IMR-90 (cell line): Measurements from ENCODE around the gene SAMSN1.

Experiments
- BHLHE40 ChIP-seq: fragments of 150-350 bp; IDR thresholded peaks from 2 replicates; pipeline ENCODE4 v1.6.1; 2016; ENCODE audit warnings: mild to moderate bottlenecking, low read depth, low read length
- CHD1 ChIP-seq: IDR thresholded peaks from 2 replicates; pipeline ENCODE4 v1.6.1; 2012; ENCODE audit warnings: low read depth, low read length, improper control_type of control experiment
- FOS ChIP-seq: fragments of 150-350 bp; IDR thresholded peaks from 2 replicates; pipeline ENCODE4 v1.6.1; 2016; ENCODE audit warnings: low read depth, low read length
- MAFK ChIP-seq: IDR thresholded peaks from 2 replicates; pipeline ENCODE4 v1.6.1; 2012; ENCODE audit warnings: low read depth, low read length, improper control_type of control experiment
- MAZ ChIP-seq: IDR thresholded peaks from 2 replicates; pipeline ENCODE4 v1.6.1; 2012; ENCODE audit warnings: low read depth, mild to moderate bottlenecking, low read length, improper control_type of control experiment, moderate library complexity, borderline replicate concordance
- POLR2A ChIP-seq: IDR thresholded peaks from 2 replicates; pipeline ENCODE4 v1.6.1; 2012; ENCODE audit warnings: mild to moderate bottlenecking, low read depth, low read length
- RAD21 ChIP-seq: IDR thresholded peaks from 2 replicates; pipeline ENCODE4 v1.6.1; 2012; ENCODE audit warnings: low read length, improper control_type of control experiment
- RFX5 ChIP-seq: IDR thresholded peaks from 2 replicates; pipeline ENCODE4 v1.8.0; 2012; ENCODE audit warnings: low read depth, mild to moderate bottlenecking, low read length, moderate library complexity
- TF ChIP-seq, protein P1 (sequence below): conservative IDR thresholded peaks from 2 replicates; pipeline ENCODE4 v1.5.1; 2012; ENCODE audit warnings: mild to moderate bottlenecking, low read depth, low read length, improper control_type of control experiment
- TF ChIP-seq, protein P2 (sequence below): fragments of 150-350 bp; IDR thresholded peaks from 2 replicates; pipeline ENCODE4 v1.6.1; 2017; ENCODE audit warnings: mild to moderate bottlenecking, antibody characterized with exemption, low read length, low read depth
- TF ChIP-seq, protein P3 (sequence below): fragments of 150-350 bp; IDR thresholded peaks from 2 replicates; pipeline ENCODE4 v1.6.1; 2016; ENCODE audit warnings: low read depth, mild to moderate bottlenecking, low read length, moderate library complexity, borderline replicate concordance

DNA sequence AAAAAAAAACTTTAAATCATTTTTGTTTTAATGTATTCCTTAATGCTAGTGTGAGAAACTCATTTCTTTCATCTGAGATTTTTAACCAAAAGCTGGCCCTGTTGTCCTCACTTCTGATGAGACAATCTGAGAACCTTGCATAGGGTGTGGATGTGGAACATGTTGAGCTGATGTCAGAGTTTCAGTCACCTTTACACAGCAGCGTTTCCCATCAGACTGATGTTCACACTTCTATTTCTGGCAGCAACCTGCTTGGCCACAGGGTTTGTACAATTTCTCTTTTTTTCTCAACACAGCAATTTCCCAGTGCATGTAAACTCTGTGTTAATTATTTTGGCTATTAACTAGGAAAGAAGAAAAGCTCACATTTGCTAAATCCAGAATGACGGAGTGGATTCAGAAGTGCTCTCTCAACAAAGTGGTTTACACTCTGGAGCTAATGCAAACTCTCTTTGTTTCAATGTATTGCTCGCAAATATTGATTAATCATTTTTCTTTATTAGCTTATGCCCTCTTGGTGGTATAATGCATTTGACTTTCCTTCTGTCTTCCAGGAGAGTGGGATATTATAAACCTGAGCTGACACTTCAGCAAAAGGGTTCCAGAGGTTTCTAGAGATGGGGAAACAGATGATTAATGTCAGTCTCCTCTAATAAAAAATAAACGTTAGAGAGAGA lies 92.6 kb downstream of the SAMSN1 start:
- TF ChIP-seq RAD21 = no peak
- TF ChIP-seq, protein P1, sequence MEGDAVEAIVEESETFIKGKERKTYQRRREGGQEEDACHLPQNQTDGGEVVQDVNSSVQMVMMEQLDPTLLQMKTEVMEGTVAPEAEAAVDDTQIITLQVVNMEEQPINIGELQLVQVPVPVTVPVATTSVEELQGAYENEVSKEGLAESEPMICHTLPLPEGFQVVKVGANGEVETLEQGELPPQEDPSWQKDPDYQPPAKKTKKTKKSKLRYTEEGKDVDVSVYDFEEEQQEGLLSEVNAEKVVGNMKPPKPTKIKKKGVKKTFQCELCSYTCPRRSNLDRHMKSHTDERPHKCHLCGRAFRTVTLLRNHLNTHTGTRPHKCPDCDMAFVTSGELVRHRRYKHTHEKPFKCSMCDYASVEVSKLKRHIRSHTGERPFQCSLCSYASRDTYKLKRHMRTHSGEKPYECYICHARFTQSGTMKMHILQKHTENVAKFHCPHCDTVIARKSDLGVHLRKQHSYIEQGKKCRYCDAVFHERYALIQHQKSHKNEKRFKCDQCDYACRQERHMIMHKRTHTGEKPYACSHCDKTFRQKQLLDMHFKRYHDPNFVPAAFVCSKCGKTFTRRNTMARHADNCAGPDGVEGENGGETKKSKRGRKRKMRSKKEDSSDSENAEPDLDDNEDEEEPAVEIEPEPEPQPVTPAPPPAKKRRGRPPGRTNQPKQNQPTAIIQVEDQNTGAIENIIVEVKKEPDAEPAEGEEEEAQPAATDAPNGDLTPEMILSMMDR = no peak
- TF ChIP-seq RFX5 = no peak
- no peak for TF ChIP-seq BHLHE40
- TF ChIP-seq POLR2A = no peak
- TF ChIP-seq, protein P2, sequence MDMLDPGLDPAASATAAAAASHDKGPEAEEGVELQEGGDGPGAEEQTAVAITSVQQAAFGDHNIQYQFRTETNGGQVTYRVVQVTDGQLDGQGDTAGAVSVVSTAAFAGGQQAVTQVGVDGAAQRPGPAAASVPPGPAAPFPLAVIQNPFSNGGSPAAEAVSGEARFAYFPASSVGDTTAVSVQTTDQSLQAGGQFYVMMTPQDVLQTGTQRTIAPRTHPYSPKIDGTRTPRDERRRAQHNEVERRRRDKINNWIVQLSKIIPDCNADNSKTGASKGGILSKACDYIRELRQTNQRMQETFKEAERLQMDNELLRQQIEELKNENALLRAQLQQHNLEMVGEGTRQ = no peak
- no peak for TF ChIP-seq MAFK
- TF ChIP-seq MAZ = no peak
- no peak for TF ChIP-seq FOS
- no peak for TF ChIP-seq CHD1
- TF ChIP-seq, protein P3, sequence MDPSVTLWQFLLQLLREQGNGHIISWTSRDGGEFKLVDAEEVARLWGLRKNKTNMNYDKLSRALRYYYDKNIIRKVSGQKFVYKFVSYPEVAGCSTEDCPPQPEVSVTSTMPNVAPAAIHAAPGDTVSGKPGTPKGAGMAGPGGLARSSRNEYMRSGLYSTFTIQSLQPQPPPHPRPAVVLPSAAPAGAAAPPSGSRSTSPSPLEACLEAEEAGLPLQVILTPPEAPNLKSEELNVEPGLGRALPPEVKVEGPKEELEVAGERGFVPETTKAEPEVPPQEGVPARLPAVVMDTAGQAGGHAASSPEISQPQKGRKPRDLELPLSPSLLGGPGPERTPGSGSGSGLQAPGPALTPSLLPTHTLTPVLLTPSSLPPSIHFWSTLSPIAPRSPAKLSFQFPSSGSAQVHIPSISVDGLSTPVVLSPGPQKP = no peak
